Prostate gland (tissue), 2 donors: ENCODE measurements around the gene SCN5A. TPM values are rescaled to one million over a fixed set of nuclear protein-coding genes. Genes with fewer than 3 reads are reported as not detected.

Experiments
- DNase-seq: peaks from one replicate; pipeline ENCODE4 v3.0.0-alpha.2; 2019; ENCODE audit warnings: low spot score
- H3K27ac ChIP-seq, 2 donors: fragments of 200-600 bp; sonication (generic); 2 replicates each; pipeline ENCODE4 v1.5.1; 2017 to 2019
- H3K27me3 ChIP-seq: fragments of 200-600 bp; sonication (generic); replicated peaks from 2 replicates; pipeline ENCODE4 v1.5.1; 2019; ENCODE audit not compliant: insufficient read depth
- H3K36me3 ChIP-seq, 2 donors: fragments of 200-600 bp; sonication (generic); 1 replicate in 1 of 2; 2 replicates in 1 of 2; pipeline versions ENCODE4 v1.5.1 to v1.8.1; 2017 to 2019
- H3K4me1 ChIP-seq: fragments of 200-600 bp; sonication (generic); replicated peaks from 2 replicates; pipeline ENCODE4 v1.5.1; 2019
- H3K4me3 ChIP-seq, 2 donors: fragments of 200-600 bp; sonication (generic); 2 replicates each; pipeline ENCODE4 v1.5.1; 2017 to 2019
- H3K9me3 ChIP-seq: fragments of 200-600 bp; sonication (generic); 2 replicates; pipeline ENCODE4 v1.5.1; 2017
- POLR2A ChIP-seq: fragments of 450-650 bp; IDR thresholded peaks from one replicate; pipeline ENCODE4 v1.6.1; 2016; ENCODE audit warnings: antibody characterized with exemption, mild to moderate bottlenecking
- POLR2AphosphoS5 ChIP-seq: sonication (generic); formaldehyde crosslinking; IDR thresholded peaks from one replicate; pipeline ENCODE4 v1.6.1; 2017; ENCODE audit warnings: antibody characterized with exemption
- WGBS: methylation state at CpG from one replicate; pipeline ENCODE4 v1.1.5; 2018; 5-methylcytosine and 5-hydroxymethylcytosine counted together
- intact Hi-C: fragments of 100-400 bp; cut with DNase I; formaldehyde crosslinking; loops from one replicate; pipeline ENCODE4 v1.14.2; 2022
- total RNA-seq, 2 donors: library from RNA; depleted of rRNA; stranded (reverse); fragments of >200 nt; gene quantifications; one replicate each; pipeline ENCODE4 v1.1.0, GENCODE V29; 2016
- TF ChIP-seq, protein P1 (sequence below), 4 experiments: fragments of 200-600 bp in 2 of 4; fragments of 450-650 bp in 2 of 4; sonication (generic) in 2 of 4; IDR thresholded peaks; 1 replicate in 3 of 4; 2 replicates in 1 of 4; pipeline ENCODE4 v1.5.1; 2016 to 2019; ENCODE audit warnings: antibody characterized with exemption in 4 of 4, mild to moderate bottlenecking in 2 of 4, moderate library complexity in 2 of 4

SCN5A gene
- total RNA-seq, 2 donors from 2014 or later, result 0.23 to 1.5 TPM

DNA sequence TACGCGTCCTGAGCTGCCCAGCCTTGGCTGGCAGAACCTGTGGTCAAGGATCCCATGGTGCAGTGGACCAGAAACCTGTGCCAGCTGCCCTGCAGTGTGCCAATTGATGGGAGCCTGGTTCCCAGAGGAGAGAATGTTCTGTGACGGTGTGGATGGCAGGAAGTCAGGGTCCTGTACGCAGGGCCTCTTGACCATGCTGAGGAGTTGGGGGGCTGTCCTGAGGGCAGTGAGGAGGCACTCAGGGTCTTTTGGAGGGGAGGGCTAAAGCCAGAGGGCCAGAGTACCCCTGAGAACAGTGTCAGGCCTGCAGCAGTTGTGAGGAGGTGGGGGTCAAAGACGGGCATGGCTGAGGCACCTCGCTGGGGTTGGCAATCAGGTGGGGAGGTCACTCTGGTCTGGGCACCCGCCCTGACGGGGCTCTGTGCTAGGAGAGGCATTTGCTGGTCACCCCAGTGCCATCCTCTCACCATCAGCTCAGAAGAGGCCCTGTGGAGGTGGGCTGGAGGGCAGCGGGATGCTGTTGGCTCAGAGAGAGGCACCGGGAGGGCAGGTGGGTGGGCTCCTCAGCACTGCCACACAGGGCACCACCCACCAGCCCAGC is 61.0 kb downstream of the SCN5A start:
- Histone ChIP-seq H3K27ac (no peak overlapping the region), H3K4me1 (no peaks in the 10 kb centered on the region), H3K36me3 (no peaks in the 10 kb centered on the region), H3K9me3 (no peaks in the 10 kb centered on the region), H3K27me3 (no peaks in the 10 kb centered on the region), H3K4me3 (no peak overlapping the region)
- TF ChIP-seq POLR2AphosphoS5 (no peak), POLR2A (no peak)
- TF ChIP-seq, protein P1, sequence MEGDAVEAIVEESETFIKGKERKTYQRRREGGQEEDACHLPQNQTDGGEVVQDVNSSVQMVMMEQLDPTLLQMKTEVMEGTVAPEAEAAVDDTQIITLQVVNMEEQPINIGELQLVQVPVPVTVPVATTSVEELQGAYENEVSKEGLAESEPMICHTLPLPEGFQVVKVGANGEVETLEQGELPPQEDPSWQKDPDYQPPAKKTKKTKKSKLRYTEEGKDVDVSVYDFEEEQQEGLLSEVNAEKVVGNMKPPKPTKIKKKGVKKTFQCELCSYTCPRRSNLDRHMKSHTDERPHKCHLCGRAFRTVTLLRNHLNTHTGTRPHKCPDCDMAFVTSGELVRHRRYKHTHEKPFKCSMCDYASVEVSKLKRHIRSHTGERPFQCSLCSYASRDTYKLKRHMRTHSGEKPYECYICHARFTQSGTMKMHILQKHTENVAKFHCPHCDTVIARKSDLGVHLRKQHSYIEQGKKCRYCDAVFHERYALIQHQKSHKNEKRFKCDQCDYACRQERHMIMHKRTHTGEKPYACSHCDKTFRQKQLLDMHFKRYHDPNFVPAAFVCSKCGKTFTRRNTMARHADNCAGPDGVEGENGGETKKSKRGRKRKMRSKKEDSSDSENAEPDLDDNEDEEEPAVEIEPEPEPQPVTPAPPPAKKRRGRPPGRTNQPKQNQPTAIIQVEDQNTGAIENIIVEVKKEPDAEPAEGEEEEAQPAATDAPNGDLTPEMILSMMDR (IDR thresholded peaks at IDR 0.05), result no peak
- intact Hi-C loops, result no loop called here
- no peak for DNase-seq
- 81% methylated on average over 10 of the region's 10 CpGs for WGBS

DNA sequence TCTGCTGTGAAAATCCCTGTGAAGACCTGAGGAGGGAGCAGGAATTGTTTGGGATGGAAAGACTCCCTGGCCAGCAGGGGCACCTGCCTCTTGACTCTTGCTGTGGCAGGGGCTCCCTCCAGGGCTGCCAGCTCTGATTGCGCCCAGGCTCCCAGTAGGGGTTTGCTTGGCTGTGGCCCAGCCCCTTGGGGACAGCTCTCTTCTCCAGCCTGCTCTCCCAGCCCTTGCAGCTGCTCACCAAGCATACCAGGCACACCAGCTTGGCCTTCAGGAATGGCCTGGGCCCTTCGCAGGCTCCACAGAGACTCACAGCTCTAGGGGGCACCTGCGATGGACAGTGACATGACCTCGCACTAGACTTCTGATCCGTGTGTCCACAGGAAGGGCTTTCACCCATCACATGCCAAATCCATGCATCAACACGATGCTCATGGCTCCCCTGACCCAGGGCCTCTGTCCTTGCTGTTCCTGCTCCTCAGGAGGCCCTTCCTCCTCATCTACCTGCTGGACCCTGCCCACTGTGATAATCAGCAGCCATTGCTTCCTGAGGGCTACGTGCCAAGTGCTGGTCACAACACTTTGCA is 61.8 kb downstream of the SCN5A start:
- H3K9me3 ChIP-seq, result no peaks in the 10 kb centered on the region
- no peak overlapping the region for H3K27ac ChIP-seq
- WGBS, result 84% methylated on average over 7 of the region's 7 CpGs
- DNase-seq, result no peak
- TF ChIP-seq POLR2AphosphoS5 (no peak), POLR2A (no peak)
- TF ChIP-seq, protein P1 (IDR thresholded peaks at IDR 0.05), result no peak
- H3K4me3 ChIP-seq, result no peak overlapping the region
- no peaks in the 10 kb centered on the region for H3K27me3 ChIP-seq
- H3K4me1 ChIP-seq, result no peaks in the 10 kb centered on the region
- H3K36me3 ChIP-seq, result no peaks in the 10 kb centered on the region
- intact Hi-C loops, result no loop called here

DNA sequence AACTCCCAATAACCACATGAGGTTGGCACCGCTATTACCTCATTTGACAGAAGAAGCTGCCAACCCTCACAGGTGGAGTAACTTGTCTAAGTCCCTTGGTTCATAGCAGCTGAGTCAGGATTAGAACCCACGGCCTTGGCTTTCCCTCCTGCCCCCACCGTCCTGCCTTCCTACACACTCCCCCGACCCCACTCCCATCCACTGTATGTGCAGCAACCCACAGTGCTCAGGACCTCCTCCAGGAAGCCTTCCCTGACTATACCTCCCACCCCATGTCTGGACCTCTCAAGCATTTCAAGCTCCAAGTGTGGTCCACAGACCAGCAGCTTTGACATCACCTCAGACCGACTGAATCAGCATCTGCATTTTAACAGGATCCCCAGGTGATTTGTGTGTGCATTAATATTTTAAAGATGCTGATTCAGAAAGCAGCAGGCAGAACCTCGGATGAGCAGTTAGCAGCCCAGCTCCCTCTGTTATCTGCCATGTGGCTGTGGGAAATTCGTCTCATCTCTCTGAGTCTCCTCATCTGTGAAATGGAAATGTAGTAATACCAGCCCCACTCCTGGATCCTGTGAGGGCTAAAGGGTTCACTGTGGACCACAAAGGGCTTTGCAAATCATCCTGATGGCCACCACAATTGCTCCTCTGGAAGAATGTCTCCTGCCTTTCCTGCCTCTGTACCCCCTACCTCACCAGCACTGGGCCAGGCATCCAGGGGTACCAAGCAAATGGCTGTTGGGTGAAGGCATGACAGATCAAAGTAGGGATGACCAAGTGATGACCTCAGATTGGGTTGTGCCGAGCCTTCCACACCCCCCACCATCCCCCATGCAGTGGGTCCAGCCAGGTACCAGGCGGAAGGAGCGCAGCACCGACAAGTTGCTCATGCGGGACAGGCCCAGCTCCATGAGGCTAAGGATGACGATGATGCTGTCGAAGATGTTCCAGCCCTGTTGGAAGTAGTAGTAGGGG is 62.7 kb downstream of the SCN5A start:
- Histone ChIP-seq H3K27me3 (no peaks in the 10 kb centered on the region), H3K27ac (no peak overlapping the region), H3K36me3 (no peaks in the 10 kb centered on the region), H3K4me1 (no peaks in the 10 kb centered on the region), H3K4me3 (no peak overlapping the region), H3K9me3 (no peaks in the 10 kb centered on the region)
- no peak for TF ChIP-seq POLR2A
- no peak for TF ChIP-seq POLR2AphosphoS5
- TF ChIP-seq, protein P1 (IDR thresholded peaks at IDR 0.05), result no peak
- no peak for DNase-seq
- 89% methylated on average over 14 of the region's 14 CpGs for WGBS
- intact Hi-C loops, result no loop called here

DNA sequence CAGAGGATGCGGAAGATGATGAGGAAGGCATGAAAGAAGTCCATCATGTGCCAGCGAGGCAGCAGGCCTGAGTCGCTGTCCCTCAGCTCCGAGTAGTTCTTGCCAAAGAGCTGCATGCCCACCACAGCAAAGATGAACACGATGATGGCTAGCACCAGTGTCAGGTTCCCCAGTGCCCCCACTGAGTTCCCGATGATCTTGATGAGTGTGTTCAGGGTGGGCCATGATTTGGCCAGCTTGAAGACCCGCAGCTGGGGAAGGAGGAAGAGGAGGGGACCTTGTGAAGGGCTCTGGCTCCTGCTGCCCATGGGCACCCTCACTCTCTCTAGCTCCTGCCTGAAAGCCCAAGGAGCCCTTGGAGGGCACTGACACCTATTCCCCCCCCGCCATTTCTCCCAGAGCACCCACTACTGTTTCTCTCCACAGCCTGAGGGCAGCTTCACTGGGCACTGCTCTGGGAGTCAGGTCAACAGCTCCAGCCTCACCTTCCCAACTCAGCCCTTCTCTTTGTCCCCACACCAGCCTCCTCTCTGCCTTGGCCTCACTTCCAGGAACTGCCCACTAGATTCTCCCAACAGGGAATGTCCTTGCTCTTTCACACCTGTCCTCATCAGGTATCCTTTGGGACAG is 63.6 kb downstream of the SCN5A start:
- no peak for DNase-seq
- Histone ChIP-seq H3K4me3 (no peak overlapping the region), H3K4me1 (no peaks in the 10 kb centered on the region), H3K9me3 (no peaks in the 10 kb centered on the region), H3K36me3 (no peaks in the 10 kb centered on the region), H3K27ac (no peak overlapping the region), H3K27me3 (no peaks in the 10 kb centered on the region)
- WGBS, result 92% methylated on average over 8 of the region's 8 CpGs
- intact Hi-C loops, result no loop called here
- TF ChIP-seq POLR2A (no peak), POLR2AphosphoS5 (no peak)
- TF ChIP-seq, protein P1 (IDR thresholded peaks at IDR 0.05), result no peak
